Karpas-422 (cell line): ENCODE data around the gene RNU1-2. TPM values are rescaled to one million over a fixed set of nuclear protein-coding genes. Genes with fewer than 3 reads are reported as not detected.
A peak's percentile ranks its signal among the peaks of the same experiment; 100 is the strongest.
"Not testable (repeated sequence)": the region's sequence is repeated elsewhere in the genome, so short reads cannot be mapped to it uniquely, and the experiment has no call there.

Experiments
- DNase-seq: peaks from one replicate; pipeline ENCODE4 v3.0.0-alpha.2; 2015
- H2AFZ ChIP-seq: fragments of 200-600 bp; sonication (generic); 2 replicates; pipeline ENCODE4 v1.6.1; 2014; ENCODE audit warnings: antibody characterized with exemption, low read length, mixed read lengths
- H3K27ac ChIP-seq: fragments of 200-600 bp; sonication (generic); 2 replicates; pipeline ENCODE4 v1.5.1; 2014; ENCODE audit warnings: mild to moderate bottlenecking, low read length, moderate library complexity
- H3K27me3 ChIP-seq: fragments of 200-600 bp; sonication (generic); 2 replicates; pipeline ENCODE4 v1.6.1; 2014; ENCODE audit warnings: low read length, mixed read lengths
- H3K36me3 ChIP-seq: fragments of 200-600 bp; sonication (generic); 2 replicates; pipeline ENCODE4 v1.6.1; 2014; ENCODE audit warnings: low read length, mixed read lengths; ENCODE audit not compliant: insufficient read depth
- H3K4me1 ChIP-seq: fragments of 200-600 bp; sonication (generic); 2 replicates; pipeline ENCODE4 v1.6.1; 2014; ENCODE audit warnings: mild to moderate bottlenecking, low read length, mixed read lengths
- H3K4me2 ChIP-seq: fragments of 200-600 bp; sonication (generic); 2 replicates; pipeline ENCODE4 v1.6.1; 2014; ENCODE audit warnings: low read length, low read depth, mild to moderate bottlenecking; ENCODE audit not compliant: poor library complexity, severe bottlenecking
- H3K4me3 ChIP-seq: fragments of 200-600 bp; sonication (generic); 2 replicates; pipeline ENCODE4 v1.5.1; 2014; ENCODE audit warnings: mild to moderate bottlenecking, antibody characterized with exemption, low read length, mixed read lengths
- H3K79me2 ChIP-seq: fragments of 200-600 bp; sonication (generic); 2 replicates; pipeline ENCODE4 v1.6.1; 2014; ENCODE audit warnings: mild to moderate bottlenecking, low read length, mixed read lengths
- H3K9ac ChIP-seq: fragments of 200-600 bp; sonication (generic); 2 replicates; pipeline ENCODE4 v1.6.0; 2014; ENCODE audit warnings: low read length
- H3K9me2 ChIP-seq: fragments of 200-600 bp; sonication (generic), shearing (Covaris generic); replicated peaks from 2 replicates; pipeline ENCODE4 v1.6.0; 2014; ENCODE audit warnings: mild to moderate bottlenecking, low read length, moderate library complexity; ENCODE audit not compliant: insufficient read depth
- H3K9me3 ChIP-seq: fragments of 300-700, 200-600 bp; sonication (generic); 2 replicates; pipeline ENCODE4 v1.6.1; 2014; ENCODE audit warnings: low read length, mixed read lengths
- H4K20me1 ChIP-seq: fragments of 200-600 bp; sonication (generic); 2 replicates; pipeline ENCODE4 v1.6.1; 2014; ENCODE audit warnings: mild to moderate bottlenecking, antibody characterized with exemption, low read length, low read depth; ENCODE audit not compliant: insufficient read depth
- total RNA-seq: library from RNA; depleted of rRNA; stranded (reverse); fragments of >200 nt; shearing (Covaris generic); gene quantifications from 2 replicates; pipeline ENCODE4 v1.2.3, GENCODE V29; 2014; ENCODE audit warnings: low replicate concordance

Gene RNU1-2
- total RNA-seq, 1 experiment from 2014 or later, result under 0.01 TPM

DNA sequence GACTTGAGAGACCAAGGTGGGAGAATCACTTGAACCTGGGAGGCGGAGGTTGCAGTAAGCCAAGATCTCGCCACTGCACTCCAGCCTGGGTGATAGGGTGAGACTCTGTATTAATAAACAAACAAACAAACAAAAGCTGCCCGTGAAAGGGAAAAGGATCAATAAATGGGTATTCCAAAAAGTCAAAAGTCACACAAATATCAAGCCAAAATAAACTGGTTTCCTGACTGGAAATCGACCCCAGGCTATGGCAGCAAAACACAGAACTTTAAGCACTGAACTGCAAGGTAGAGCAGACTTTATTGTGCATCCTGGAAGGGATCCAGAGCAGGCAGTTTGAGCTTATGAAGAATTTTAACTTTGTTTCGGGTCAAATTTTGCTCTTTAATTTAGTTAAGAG lies 11.3 kb upstream of the RNU1-2 start:
- not testable (repeated sequence) for H3K4me1 ChIP-seq, H3K4me3 ChIP-seq, DNase-seq, H3K9me3 ChIP-seq, H3K27ac ChIP-seq, H3K27me3 ChIP-seq, H3K9me2 ChIP-seq, H4K20me1 ChIP-seq, H3K79me2 ChIP-seq, H3K9ac ChIP-seq, H3K4me2 ChIP-seq, H2AFZ ChIP-seq, H3K36me3 ChIP-seq

DNA sequence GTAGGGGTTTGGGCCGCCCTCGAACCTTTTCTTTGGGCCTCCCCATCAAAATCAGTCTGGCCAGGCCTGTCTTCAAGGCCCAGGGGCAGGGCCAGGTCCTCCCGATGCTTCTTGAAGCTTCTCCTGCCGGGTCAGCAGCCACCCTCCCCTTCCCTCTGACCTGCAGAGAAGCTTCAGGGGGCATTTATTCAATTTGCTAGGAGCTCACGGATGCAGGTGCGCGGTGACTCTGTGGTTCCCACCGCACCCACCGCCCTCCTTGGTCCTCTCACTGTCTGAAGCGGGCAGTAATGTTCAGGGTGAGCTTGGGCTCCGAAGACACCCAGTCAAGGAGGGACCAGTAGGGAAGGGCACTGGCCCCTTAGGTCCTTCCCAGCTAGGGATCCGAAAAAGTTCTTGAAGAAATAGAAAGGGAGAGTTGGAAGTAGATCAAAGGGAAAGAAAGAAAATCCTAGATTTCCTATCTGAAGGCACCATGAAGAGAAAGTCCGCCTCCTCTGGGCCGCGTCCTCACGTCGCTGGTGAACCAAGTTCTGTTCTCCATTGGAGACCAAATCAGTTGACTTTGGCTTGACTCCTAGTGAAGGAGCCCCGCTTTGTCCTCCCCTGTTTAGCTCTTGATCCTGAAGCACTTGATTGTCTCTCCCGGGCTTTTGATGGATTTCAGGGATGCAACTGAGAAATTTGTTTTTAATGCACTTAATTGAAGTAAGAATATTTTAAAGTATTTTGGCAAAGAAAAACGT lies 8.7 kb upstream of the RNU1-2 start:
- Histone ChIP-seq H3K27ac (no peak overlapping the region), H3K4me1 (peaks cover 11% of the 10 kb centered on the region), H2AFZ (no peak overlapping the region), H3K4me2 (no peak overlapping the region), H3K9me2 (no peaks in the 10 kb centered on the region), H3K79me2 (no peaks in the 10 kb centered on the region), H3K4me3 (no peak overlapping the region), H3K9me3 (no peaks in the 10 kb centered on the region), H3K9ac (no peak overlapping the region), H4K20me1 (no peaks in the 10 kb centered on the region), H3K36me3 (no peaks in the 10 kb centered on the region), H3K27me3 (no peaks in the 10 kb centered on the region)
- DNase-seq, result no peak

GRCh38 chr1:16888860-16889816 lies 6.6 kb upstream of the RNU1-2 start:
- Histone ChIP-seq H3K27ac (no peak overlapping the region), H4K20me1 (no peaks in the 10 kb centered on the region), H3K79me2 (no peaks in the 10 kb centered on the region), H3K9ac (peak overlapping the region; percentile 51), H3K9me2 (no peaks in the 10 kb centered on the region), H3K9me3 (no peaks in the 10 kb centered on the region), H3K4me1 (peaks cover 11% of the 10 kb centered on the region), H3K4me3 (peak overlapping the region; percentile 43; the same call in 1 of the 2 replicates), H2AFZ (peak overlapping the region; percentile 78; the same call in 1 of the 2 replicates), H3K36me3 (no peaks in the 10 kb centered on the region), H3K4me2 (peak overlapping the region; percentile 44), H3K27me3 (no peaks in the 10 kb centered on the region)
- no peak for DNase-seq

DNA sequence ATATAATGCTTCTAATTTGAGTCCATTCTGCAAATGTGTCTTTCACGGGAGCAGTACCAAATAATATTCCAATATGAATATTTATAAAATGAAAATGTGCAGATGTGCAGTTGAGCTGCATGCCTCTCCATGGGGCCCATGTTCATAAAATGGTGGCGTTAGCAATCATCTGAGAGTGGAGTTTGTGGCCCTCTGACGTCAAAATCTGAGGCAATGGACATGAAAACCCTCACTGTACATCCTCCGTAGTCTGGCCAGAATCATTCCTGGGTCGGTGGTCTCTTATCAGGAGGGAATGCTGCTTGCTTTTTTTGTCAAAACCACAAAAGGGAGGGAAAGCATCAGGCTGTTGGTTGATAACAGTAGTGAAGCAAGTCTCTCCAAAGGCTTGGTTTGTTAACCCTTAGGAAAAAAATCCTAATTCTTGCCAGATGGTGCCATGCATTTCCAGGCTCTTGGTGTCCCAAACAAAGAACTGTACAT lies 5.2 kb upstream of the RNU1-2 start:
- DNase-seq, H3K9me2 ChIP-seq, H3K9me3 ChIP-seq, H3K27me3 ChIP-seq, H3K4me2 ChIP-seq, H3K27ac ChIP-seq, H3K4me3 ChIP-seq, H4K20me1 ChIP-seq, H2AFZ ChIP-seq, H3K36me3 ChIP-seq, H3K79me2 ChIP-seq, H3K9ac ChIP-seq: not testable (repeated sequence)
- H3K4me1 ChIP-seq, result peaks cover 21% of the 10 kb centered on the region

DNA sequence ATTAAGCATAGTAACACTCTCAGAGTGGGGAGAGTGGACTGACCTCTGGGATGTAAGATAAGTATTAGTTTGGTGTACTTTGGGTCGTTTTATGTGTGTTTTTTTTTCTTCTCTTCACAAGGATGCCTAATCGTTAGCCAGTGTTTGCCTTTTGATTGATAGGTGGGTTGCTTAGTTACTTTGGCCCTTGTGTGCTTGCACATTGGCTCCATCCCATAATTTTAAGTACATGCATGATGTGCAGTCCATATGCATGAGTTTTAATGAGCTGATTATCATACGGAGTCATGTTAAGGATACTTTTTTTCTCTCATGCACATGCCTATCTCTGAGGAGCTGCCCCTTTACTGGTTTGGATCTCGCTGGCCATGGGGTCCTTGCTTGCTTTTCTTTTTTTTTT lies 4.7 kb upstream of the RNU1-2 start:
- H3K27me3 ChIP-seq, H3K9me3 ChIP-seq, H3K4me3 ChIP-seq, H2AFZ ChIP-seq, H3K4me2 ChIP-seq, DNase-seq, H3K36me3 ChIP-seq, H3K9ac ChIP-seq, H3K79me2 ChIP-seq, H3K27ac ChIP-seq, H4K20me1 ChIP-seq, H3K9me2 ChIP-seq: not testable (repeated sequence)
- H3K4me1 ChIP-seq, result peaks cover 21% of the 10 kb centered on the region

DNA sequence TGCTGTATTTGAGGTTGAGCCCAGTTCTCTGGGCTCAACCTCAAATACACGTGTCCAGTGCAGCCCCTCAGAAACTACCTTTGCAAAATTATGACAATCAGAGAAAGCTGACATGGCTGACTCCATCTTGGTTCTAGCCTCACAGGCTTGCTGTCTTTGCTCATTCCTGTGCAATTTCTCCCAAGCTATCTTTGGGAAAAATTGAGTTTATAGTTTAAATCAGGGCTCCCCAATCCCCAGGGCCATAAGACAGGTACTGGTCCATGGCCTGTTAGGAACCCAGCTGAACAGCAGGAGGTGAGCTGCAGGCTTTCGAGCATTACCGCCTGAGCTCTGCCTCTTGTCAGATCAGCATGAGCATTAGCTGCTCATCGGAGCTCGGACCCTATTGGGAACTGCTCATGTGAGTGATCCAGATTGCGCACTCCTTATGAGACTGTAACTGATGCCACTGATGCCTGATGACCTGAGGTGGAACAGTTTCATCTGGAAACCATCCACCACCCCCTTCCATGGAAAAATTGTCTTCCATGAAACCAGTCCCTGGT lies 2.7 kb upstream of the RNU1-2 start:
- H3K9me2 ChIP-seq, H4K20me1 ChIP-seq, DNase-seq, H3K9me3 ChIP-seq, H2AFZ ChIP-seq, H3K4me2 ChIP-seq, H3K36me3 ChIP-seq, H3K79me2 ChIP-seq, H3K27ac ChIP-seq, H3K27me3 ChIP-seq, H3K4me3 ChIP-seq, H3K9ac ChIP-seq: not testable (repeated sequence)
- peaks cover 37% of the 10 kb centered on the region for H3K4me1 ChIP-seq

- H3K4me1 ChIP-seq, result peaks cover 35% of the 10 kb centered on the region
- H3K27me3 ChIP-seq, H3K27ac ChIP-seq, H3K9me2 ChIP-seq, H4K20me1 ChIP-seq, DNase-seq, H3K4me2 ChIP-seq, H2AFZ ChIP-seq, H3K9ac ChIP-seq, H3K9me3 ChIP-seq, H3K36me3 ChIP-seq, H3K79me2 ChIP-seq, H3K4me3 ChIP-seq: not testable (repeated sequence)
These were observed 2.0 kb upstream of the RNU1-2 start for GRCh38 chr1:16893796-16894195.

GRCh38 chr1:16894338-16894737 lies 1.4 kb upstream of the RNU1-2 start:
- DNase-seq, H2AFZ ChIP-seq, H3K9me2 ChIP-seq, H3K79me2 ChIP-seq, H3K36me3 ChIP-seq, H4K20me1 ChIP-seq, H3K27ac ChIP-seq, H3K27me3 ChIP-seq, H3K9me3 ChIP-seq: not testable (repeated sequence)
- Histone ChIP-seq H3K4me2 (peak overlapping the region; percentile 77), H3K4me1 (peaks cover 30% of the 10 kb centered on the region), H3K4me3 (peak overlapping the region; percentile 75; the same call in 1 of the 2 replicates), H3K9ac (peak overlapping the region; percentile 77)
